ENCODE results near the gene SLC34A1. TPM values are rescaled to one million over a fixed set of nuclear protein-coding genes. Genes with fewer than 3 reads are reported as not detected.

Gene SLC34A1
- total and polyA plus RNA-seq, 2 donors (not counting 1 experiment from before 2014, with no cell fraction given) = 0.06 TPM; not detected in 1

DNA sequence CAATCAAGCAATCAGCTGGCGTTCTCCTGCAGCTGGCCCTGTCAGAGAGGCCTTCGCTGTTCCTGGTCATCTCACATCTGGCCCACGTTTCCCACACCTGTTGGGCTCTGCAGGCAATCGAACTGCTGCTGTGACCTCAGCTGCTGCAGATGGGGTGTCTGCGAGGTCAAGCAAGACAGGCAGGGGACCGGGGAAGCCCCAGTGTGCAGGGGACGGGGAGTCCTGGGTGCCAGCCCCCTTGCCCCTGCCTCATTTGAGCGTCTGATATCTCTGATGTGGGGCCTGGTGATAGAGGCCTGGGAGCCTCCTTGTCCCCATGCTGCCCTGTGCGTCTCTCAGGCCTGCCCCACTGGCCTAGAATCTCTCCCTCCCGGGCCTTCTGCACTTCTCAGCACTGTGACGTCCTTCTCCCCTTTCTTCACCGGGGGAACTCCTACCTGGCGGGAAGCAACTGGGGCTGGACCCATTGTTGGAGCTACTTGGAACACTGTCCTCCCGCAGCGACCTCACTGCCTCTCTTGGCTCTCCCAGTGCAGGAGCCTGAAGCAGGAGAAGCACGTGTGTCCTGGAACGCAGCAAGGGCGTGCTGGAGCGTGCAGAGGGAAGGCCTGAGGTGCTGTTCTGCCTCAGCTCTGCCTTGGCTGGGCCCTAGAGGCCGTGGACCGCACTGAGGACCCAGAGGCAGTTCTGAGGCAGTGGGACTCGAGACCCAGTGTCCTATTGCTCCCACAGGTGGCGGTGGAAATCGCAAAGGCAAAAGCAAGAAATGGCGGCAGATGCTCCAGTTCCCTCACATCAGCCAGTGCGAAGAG lies 46.1 kb downstream of the SLC34A1 start:
- intact Hi-C loops (cut with micrococcal nuclease) = no loop called here

More for the DNA sequence above, 46.1 kb downstream of the SLC34A1 start:
- peaks cover 76% of the 10 kb centered on the region for H4K20me1 ChIP-seq (ENCODE audit: control insufficient read depth, insufficient read depth, low read length, poor library complexity, severe bottlenecking)
- Mint-ChIP-seq H3K27ac (peak overlapping the region; percentile 97), H3K4me3 (peak overlapping the region; percentile 94), H3K27me3 (no peaks in the 10 kb centered on the region), H3K9me3 (ENCODE audit: insufficient read depth) (no peaks in the 10 kb centered on the region), H3K4me1 (peaks cover 75% of the 10 kb centered on the region)
- peak overlapping the region; percentile 90 for H3K4me2 ChIP-seq (replicated peaks; ENCODE audit: low read depth, low read length, poor library complexity, severe bottlenecking)
- peaks cover 67% of the 10 kb centered on the region for H3K79me2 ChIP-seq (ENCODE audit: control insufficient read depth, insufficient read depth, low read length)
- no peaks in the 10 kb centered on the region for H3K9me3 ChIP-seq (ENCODE audit: control extremely low read depth in 1 of 3, control insufficient read depth in 2 of 3, insufficient read depth in 1 of 3, low read length in 2 of 3)
- 53% methylated on average over 26 of the region's 26 CpGs for WGBS (ENCODE audit: insufficient coverage)
- no peak overlapping the region for H2AFZ ChIP-seq (ENCODE audit: insufficient read depth, low read depth, low read length, poor library complexity, severe bottlenecking)
- ChIA-PET CTCF (interaction anchor here (0.7 to 12.4 kb wide), 6 partner anchors 13 to 78 kb away, joined by 3 to 152 read pairs (median 110); partner anchors contain the start of gene PRR7), POLR2A (interaction anchor here (0.7 to 6.8 kb wide), 7 partner anchors 15 to 894 kb away, joined by 3 to 103 read pairs (median 6); partner anchors contain the start of genes LMAN2 and PRR7)
- peak overlapping the region; percentile 92 to 96 for H3K27ac ChIP-seq (ENCODE audit: low read length in 2 of 2)
- peak overlapping the region; percentile 82 for H3K9ac ChIP-seq (ENCODE audit: low read length)
- H3K4me1 ChIP-seq (ENCODE audit: control insufficient read depth in 2 of 2, insufficient read depth in 2 of 2, low read length in 2 of 2) = peaks cover 67 to 87% of the 10 kb centered on the region in 2 donors
- H3K36me3 ChIP-seq (replicated peaks in 1 of 2; ENCODE audit: control extremely low read depth in 1 of 2, control insufficient read depth in 1 of 2, extremely low read depth in 1 of 2, insufficient read depth in 2 of 2, low read length in 1 of 2) = peaks cover 0 to 66% of the 10 kb centered on the region in 2 experiments
- ATAC-seq (ENCODE audit: low read depth) (no peak), DNase-seq (no peak)
- peak overlapping the region in 3 of 5 experiments; percentile 4 to 74 (median 63) for H3K4me3 ChIP-seq (ENCODE audit: control extremely low read depth in 1 of 5, extremely low read depth in 1 of 5, insufficient read depth in 1 of 5, low read depth in 2 of 5, low read length in 4 of 5)
- no peak for TF ChIP-seq EZH2 (IDR thresholded peaks at IDR 0.05; ENCODE audit: borderline replicate concordance, insufficient read depth, low read depth, low read length, poor library complexity, severe bottlenecking)
- TF ChIP-seq, protein P1, sequence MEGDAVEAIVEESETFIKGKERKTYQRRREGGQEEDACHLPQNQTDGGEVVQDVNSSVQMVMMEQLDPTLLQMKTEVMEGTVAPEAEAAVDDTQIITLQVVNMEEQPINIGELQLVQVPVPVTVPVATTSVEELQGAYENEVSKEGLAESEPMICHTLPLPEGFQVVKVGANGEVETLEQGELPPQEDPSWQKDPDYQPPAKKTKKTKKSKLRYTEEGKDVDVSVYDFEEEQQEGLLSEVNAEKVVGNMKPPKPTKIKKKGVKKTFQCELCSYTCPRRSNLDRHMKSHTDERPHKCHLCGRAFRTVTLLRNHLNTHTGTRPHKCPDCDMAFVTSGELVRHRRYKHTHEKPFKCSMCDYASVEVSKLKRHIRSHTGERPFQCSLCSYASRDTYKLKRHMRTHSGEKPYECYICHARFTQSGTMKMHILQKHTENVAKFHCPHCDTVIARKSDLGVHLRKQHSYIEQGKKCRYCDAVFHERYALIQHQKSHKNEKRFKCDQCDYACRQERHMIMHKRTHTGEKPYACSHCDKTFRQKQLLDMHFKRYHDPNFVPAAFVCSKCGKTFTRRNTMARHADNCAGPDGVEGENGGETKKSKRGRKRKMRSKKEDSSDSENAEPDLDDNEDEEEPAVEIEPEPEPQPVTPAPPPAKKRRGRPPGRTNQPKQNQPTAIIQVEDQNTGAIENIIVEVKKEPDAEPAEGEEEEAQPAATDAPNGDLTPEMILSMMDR (IDR thresholded peaks at IDR 0.05) = no peak
- H3K27me3 ChIP-seq (replicated peaks in 1 of 4; ENCODE audit: control extremely low read depth in 1 of 4, control insufficient read depth in 3 of 4, insufficient read depth in 4 of 4, low read length in 3 of 4) = no peaks in the 10 kb centered on the region
